Transverse colon (tissue), 4 donors: Measurements from ENCODE around the gene NR5A2. TPM values are rescaled to one million over a fixed set of nuclear protein-coding genes. Genes with fewer than 3 reads are reported as not detected.

Source experiments
- DNase-seq: peaks from one replicate; pipeline ENCODE4 v3.0.0-alpha.2; 2019
- H3K27ac ChIP-seq, 4 donors: fragments of 200-600 bp; sonication (generic); 2 replicates each; pipeline ENCODE4 v1.5.1; 2016 to 2018; ENCODE audit warnings: inconsistent platforms in 4 of 4
- H3K27me3 ChIP-seq: fragments of 200-600 bp; sonication (generic); 2 replicates; pipeline ENCODE4 v1.5.1; 2017; ENCODE audit warnings: inconsistent platforms
- H3K36me3 ChIP-seq, 4 donors: fragments of 200-600 bp; sonication (generic); 2 replicates each; pipeline ENCODE4 v1.5.1; 2017 to 2019; ENCODE audit warnings: inconsistent platforms in 4 of 4
- H3K4me1 ChIP-seq, 4 donors: fragments of 200-600 bp; sonication (generic); 2 replicates each; pipeline ENCODE4 v1.5.1; 2017 to 2020; ENCODE audit warnings: inconsistent platforms in 4 of 4
- H3K4me3 ChIP-seq, 4 donors: fragments of 200-600 bp; sonication (generic); 1 replicate in 1 of 4; 2 replicates in 3 of 4; pipeline versions ENCODE4 v1.5.1 to v1.6.1; 2017 to 2019; ENCODE audit warnings: inconsistent platforms in 4 of 4
- H3K9me3 ChIP-seq, 2 donors: fragments of 200-600 bp; sonication (generic); 2 replicates each; pipeline ENCODE4 v1.5.1; 2017 to 2019; ENCODE audit warnings: inconsistent platforms in 2 of 2
- CTCF ChIP-seq, 5 experiments: fragments of 200-600 bp in 3 of 5; fragments of 450-650 bp in 2 of 5; sonication (generic) in 3 of 5; IDR thresholded peaks; 1 replicate in 2 of 5; 2 replicates in 3 of 5; pipeline ENCODE4 v1.5.1; 2016 to 2017; ENCODE audit warnings: antibody characterized with exemption in 5 of 5, inconsistent platforms in 3 of 5, mild to moderate bottlenecking in 2 of 5, moderate library complexity in 1 of 5
- EP300 ChIP-seq: sonication (generic); formaldehyde crosslinking; IDR thresholded peaks from one replicate; pipeline ENCODE4 v1.6.1; 2017; ENCODE audit warnings: antibody characterized with exemption, low read depth
- POLR2A ChIP-seq: fragments of 450-650 bp; IDR thresholded peaks from one replicate; pipeline ENCODE4 v1.6.1; 2016; ENCODE audit warnings: antibody characterized with exemption, mild to moderate bottlenecking, moderate library complexity
- POLR2AphosphoS5 ChIP-seq, 3 donors: sonication (generic); formaldehyde crosslinking; IDR thresholded peaks; one replicate each; pipeline ENCODE4 v1.6.1; 2016; ENCODE audit warnings: antibody characterized with exemption in 3 of 3
- WGBS, 2 donors: methylation state at CpG; one replicate each; pipeline ENCODE4 v1.1.5; 2018; ENCODE audit warnings: low coverage in 1 of 2; 5-methylcytosine and 5-hydroxymethylcytosine counted together
- in situ Hi-C, 4 donors: fragments of 200-750 bp; cut with MboI; loops; one replicate each; pipeline versions ENCODE4 v1.15.0 to v1.15.1; 2017; ENCODE audit warnings: low sequenced_read_pairs in 3 of 4, low pct_ligation_motif_present in 1 of 4, low pct_unique_long_range_greater_than_20kb in 1 of 4
- intact Hi-C: fragments of 100-400 bp; cut with DNase I; formaldehyde crosslinking; loops from one replicate; pipeline ENCODE4 v1.15.1; 2023; ENCODE audit warnings: low total_unique reads
- total RNA-seq, 4 donors: library from RNA; depleted of rRNA; stranded (reverse); fragments of >200 nt; gene quantifications; one replicate each; pipeline ENCODE4 v1.1.0, GENCODE V29; 2016

The NR5A2 gene
- total RNA-seq, 4 donors from 2014 or later, result 75.4 to 92.6 (median 85.4) TPM

GRCh38 chr1:200128944-200129879, 101.7 kb downstream of the NR5A2 start:
- no peak for DNase-seq
- Histone ChIP-seq H3K27me3 (no peaks in the 10 kb centered on the region), H3K4me1 (peaks cover 0 to 9% (median 3%) of the 10 kb centered on the region in 4 donors), H3K4me3 (no peak overlapping the region), H3K27ac (no peak overlapping the region), H3K36me3 (no peaks in the 10 kb centered on the region), H3K9me3 (no peaks in the 10 kb centered on the region)
- 45 to 48% methylated on average over 4 to 5 of the region's 5 CpGs for WGBS, 2 donors
- TF ChIP-seq CTCF (IDR thresholded peaks at IDR 0.05) (no peak), POLR2AphosphoS5 (IDR thresholded peaks at IDR 0.05) (no peak), POLR2A (no peak), EP300 (no peak)
- intact Hi-C loops, result no loop called here
- in situ Hi-C loops, result loop anchor here in 2 of 4 donors (25.0 kb wide), 2 partner anchors 358 to 442 kb away; no protein-coding TSS in a partner anchor

GRCh38 chr1:200130552-200130951, 103.0 kb downstream of the NR5A2 start:
- no peak overlapping the region for H3K27ac ChIP-seq
- no peaks in the 10 kb centered on the region for H3K27me3 ChIP-seq
- no peak overlapping the region for H3K4me3 ChIP-seq
- in situ Hi-C loops, result loop anchor here in 2 of 4 donors (25.0 kb wide), 2 partner anchors 357 to 443 kb away; no protein-coding TSS in a partner anchor
- no peaks in the 10 kb centered on the region for H3K36me3 ChIP-seq
- intact Hi-C loops, result no loop called here
- no peaks in the 10 kb centered on the region for H3K9me3 ChIP-seq
- peaks cover 0 to 9% (median 3%) of the 10 kb centered on the region in 4 donors for H3K4me1 ChIP-seq
- TF ChIP-seq POLR2AphosphoS5 (IDR thresholded peaks at IDR 0.05) (no peak), EP300 (no peak), POLR2A (no peak), CTCF (IDR thresholded peaks at IDR 0.05) (no peak)
- 33 to 51% methylated on average over 1 of the region's 1 CpG for WGBS, 2 donors
- no peak for DNase-seq

DNA sequence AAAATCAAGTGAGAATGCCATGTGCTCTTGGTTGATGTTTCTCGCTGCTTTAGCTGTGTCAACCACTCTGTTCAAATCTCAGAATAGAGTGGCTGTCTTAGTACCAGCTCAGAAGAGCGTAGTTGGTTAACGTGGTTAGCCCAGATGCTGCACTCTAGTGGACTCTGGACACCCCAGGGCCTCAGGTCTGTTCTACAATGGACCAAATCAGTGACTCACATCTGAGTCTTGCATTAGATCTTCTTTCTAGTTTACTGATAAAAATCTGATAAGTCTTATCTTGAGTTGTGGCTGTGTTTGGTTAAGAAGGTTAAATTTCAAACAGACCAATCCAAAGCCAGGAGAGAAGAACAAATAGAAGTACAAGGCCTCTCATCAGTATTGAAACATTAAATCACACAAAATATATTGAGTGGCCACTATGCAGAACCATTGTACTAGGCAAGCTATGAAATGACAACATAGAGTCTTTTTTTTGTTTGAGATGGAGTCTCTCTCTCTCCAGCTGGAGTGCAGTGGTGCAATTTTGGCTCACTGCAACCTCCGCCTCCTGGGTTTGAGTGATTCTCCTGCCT, 104.1 kb downstream of the NR5A2 start:
- DNase-seq, result no peak
- WGBS, 2 donors, result 74 to 80% methylated on average over 1 to 4 of the region's 4 CpGs
- Histone ChIP-seq H3K27ac (no peak overlapping the region), H3K27me3 (no peaks in the 10 kb centered on the region), H3K4me1 (peaks cover 0 to 9% (median 3%) of the 10 kb centered on the region in 4 donors), H3K9me3 (no peaks in the 10 kb centered on the region), H3K36me3 (no peaks in the 10 kb centered on the region), H3K4me3 (no peak overlapping the region)
- no peak for TF ChIP-seq EP300
- TF ChIP-seq POLR2A, result no peak
- TF ChIP-seq CTCF (IDR thresholded peaks at IDR 0.05), result no peak
- in situ Hi-C loops (loop anchor here in 2 of 4 donors (25.0 kb wide), 2 partner anchors 356 to 444 kb away; no protein-coding TSS in a partner anchor), intact Hi-C loops (no loop called here)

- H3K36me3 ChIP-seq, result no peaks in the 10 kb centered on the region
- no peaks in the 10 kb centered on the region for H3K9me3 ChIP-seq
- no peaks in the 10 kb centered on the region for H3K27me3 ChIP-seq
- WGBS, 2 donors, result 78 to 89% methylated on average over 1 to 2 of the region's 2 CpGs
- in situ Hi-C loops (loop anchor here in 2 of 4 donors (25.0 kb wide), 2 partner anchors 354 to 446 kb away; no protein-coding TSS in a partner anchor), intact Hi-C loops (no loop called here)
- H3K4me1 ChIP-seq, result peaks cover 0 to 9% (median 3%) of the 10 kb centered on the region in 4 donors
- no peak overlapping the region for H3K4me3 ChIP-seq
- DNase-seq, result no peak
- TF ChIP-seq EP300 (no peak), CTCF (IDR thresholded peaks at IDR 0.05) (no peak), POLR2AphosphoS5 (IDR thresholded peaks at IDR 0.05) (no peak), POLR2A (no peak)
- H3K27ac ChIP-seq, result no peak overlapping the region
These were observed 105.6 kb downstream of the NR5A2 start for GRCh38 chr1:200133123-200133522.
